Activated CD8-positive, alpha-beta memory T cell treated with anti-CD3 and anti-CD28 coated beads, Interleukin-2, amount 50 U/mL, for 48 hours (primary cell): ENCODE results near the gene SNX20.

Source experiments
- DNase-seq: peaks from one replicate; pipeline ENCODE4 v3.0.0-alpha.2; 2020

The SNX20 gene

DNA sequence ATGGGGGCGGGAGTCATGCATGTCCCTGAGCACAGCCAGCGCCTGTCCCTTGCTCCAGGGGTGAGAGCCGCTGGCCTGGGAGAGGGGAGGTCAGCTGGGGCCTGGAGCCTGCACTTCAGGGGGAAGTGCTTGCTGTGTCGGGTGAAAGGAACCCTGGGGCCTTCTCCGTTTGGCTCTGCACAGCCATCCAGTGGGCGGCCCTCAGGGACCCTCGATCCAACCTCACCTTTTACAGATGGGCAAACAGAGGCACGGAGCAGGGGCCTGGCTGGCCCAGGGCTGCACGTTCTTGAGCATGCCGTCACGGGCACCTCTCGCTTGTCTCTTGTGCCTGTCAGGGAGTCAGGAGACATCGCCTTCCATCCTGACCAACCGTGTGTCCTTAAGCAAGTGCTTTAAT lies 1.8 kb downstream of the SNX20 start:
- no peak for DNase-seq

DNA sequence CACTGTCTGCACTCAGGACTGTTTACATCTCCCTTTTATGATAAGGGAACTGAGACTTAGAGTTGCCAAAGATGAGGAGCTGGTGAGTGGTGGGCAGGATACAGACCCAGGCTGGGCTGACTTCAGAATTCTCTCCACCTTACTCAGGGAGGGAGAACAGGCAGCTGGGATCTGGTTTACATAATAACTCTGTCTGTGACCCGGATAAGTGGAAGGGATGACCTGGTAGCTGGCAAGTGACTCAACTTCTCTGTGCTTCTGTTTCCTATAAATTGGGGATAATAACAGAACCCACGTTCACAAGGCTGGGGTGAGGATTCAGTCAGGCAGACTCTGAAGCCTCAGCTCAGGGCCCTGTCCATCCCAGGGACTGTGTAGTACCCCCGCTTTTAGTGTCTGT lies 2.6 kb downstream of the SNX20 start:
- no peak for DNase-seq

DNA sequence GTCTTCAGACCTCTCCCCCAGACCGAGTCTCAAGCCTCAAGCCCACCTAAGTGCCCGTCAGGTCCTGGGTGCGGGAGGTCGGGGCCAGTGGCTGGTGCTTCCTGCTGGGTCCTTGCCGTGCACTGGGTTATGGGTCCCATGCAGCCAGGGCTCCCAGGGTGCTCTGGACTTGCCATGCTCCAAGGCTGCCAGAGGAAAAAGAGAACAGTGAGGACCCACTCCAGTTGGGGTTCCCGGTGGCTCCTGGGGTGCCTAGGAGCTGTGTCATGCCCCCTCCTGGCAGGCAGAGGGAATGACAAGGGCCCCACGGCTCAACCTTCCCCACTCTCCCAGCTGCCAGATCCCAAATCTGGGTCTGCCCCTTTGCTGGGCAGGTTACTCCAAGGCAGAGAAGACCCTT lies 3.8 kb downstream of the SNX20 start:
- no peak for DNase-seq

DNA sequence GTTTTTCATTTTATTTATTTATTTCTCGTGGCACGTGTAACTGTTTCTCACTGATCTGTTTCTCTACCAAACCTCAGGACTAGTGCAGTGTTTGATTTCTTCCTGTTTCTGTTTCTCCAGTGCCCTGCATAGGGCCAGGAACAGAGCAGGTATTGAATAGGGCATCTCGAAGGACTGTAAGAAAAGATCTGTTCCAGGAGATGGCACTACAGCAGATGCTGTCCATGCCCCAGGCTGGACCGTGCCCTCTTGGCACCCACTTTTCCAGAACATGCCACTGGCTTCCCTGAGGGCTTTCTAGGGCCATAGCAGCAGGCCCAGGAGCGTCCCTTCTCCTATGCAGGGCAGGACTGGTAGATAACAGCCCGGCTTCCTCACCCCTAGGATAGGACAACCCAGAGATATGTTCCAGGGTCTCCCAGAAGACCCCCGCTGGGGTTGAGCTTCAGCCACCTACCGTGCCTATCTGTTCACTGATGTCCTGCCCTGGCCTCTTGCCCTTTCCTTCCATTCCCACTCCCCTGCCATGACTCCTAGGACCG lies 4.4 kb downstream of the SNX20 start:
- DNase-seq: no peak

DNA sequence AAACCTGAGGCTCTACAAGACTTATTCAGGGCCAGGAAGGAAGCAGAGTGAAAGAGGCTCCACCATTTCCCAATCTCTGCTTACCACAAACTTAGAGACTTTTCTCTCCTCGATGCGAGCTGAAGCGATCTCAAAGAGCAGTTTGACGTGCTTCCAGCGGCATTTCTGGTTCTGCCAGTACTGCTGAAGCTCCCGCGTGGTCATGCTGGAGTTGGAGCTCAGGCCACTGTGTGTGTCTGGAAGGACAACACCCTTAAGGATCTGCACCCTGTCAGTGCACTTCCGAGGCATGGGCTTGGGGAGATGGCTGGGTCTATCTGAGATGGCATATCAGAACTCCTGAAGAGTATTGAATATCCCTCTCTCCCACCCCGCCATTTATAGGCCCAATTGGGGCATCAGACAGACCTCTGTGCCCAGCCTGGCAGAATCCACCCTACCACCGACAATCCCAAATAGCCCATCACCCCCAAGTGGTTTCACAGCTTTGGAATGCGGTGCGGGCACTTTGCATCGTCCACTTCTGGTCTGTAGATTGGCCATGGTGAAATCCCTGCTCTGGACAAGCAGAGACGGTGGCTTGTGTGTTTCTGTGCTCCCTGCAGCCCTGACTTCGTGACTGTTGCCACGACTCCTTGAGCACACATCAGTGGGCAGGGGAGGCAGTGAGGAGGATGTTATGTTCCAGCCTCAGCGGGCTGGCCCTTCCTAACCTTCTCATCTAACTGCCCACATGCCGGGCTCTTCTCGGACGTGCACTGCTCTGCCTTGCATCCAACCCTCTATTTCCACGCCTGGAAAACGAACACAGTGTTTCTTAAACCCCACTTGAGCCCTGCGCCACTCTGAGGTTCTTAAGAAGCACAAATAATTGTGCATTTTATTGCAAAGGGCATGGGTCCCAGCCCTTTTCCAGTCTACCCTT lies 5.2 kb downstream of the SNX20 start:
- DNase-seq: no peak

DNA sequence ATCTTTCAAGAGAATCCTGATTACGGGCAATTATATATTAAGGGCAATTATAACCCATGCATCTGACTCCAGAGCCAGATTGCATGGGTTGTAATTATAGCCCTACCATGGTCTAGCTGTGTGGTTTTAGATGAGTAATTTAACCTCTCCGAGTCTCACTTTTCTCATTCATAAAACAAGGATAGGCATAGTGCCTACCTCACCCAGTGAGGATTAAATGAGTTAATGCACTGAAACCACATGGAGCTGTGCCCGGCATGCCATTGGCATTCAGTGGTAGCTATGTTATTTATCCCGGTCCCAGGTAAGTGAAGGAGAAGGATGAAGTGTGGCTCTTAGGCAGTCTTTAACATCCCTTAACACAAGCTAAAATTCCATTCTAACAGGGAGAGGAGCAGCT lies 6.3 kb downstream of the SNX20 start:
- DNase-seq: no peak

DNA sequence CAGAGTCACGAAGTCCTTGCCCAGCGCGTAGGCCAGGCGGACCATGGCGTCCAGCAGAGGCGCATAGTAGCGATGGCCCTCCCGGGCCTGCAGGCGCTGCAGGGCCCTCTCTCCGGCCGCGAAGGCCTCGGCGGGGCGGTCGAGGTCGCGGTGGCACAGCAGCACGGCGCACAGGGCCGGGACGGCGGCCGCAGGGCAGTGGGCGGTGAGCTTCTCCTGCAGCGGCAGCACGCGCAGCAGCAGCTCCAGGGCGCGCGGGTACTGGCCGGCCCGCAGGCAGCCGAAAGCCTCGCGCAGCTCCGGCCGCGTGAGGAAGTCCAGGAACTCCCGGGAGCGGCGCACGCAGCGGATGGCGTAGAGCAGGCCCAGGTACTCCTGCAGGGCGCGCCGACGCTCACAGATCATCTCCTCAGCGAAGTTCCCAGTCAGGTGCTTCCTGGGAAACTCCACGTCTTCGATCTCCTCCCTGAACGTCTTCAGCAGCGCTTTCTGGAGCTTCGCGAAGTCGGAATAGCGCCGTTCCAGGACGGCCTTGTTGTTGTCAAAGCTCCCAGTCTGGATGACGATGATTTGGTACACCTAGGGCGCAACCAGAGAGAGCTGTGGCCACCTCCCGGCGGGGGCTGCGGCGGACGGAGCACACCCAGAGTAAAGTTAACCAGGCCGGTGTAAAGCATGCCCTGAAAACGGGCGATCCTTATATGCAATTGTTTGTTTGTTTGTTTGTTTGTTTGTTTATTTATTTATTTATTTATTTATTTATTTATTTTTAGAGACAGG lies 7.4 kb downstream of the SNX20 start:
- DNase-seq: no peak

DNA sequence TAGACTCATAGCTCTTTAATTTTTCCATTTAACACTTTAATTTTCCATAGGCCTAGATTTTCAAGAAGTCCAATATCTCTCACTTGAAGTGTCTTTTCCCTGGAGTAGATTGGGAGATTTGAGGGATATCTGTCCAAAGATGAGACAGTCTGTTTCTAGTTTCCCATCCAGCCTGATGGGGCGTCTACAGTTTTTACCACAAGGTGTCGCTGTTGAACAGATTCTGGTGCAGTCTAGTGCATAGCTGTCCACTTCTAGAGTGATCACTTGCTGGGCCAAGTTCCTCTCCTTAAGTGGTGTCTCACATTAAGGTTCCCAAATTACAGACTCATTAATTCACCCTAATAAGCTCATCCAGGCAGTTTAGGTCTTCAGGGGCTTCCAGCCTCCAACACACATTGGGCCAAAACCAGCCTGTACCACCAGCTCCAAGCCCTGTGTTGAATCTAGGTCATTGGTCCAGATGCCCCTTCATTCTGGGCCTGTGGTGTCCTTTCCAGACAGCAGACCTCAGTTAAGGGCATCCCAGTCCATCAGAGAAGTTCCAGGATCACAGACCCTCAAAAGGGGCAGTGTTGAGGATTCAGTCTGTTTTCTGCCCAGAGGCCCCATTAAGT lies 9.4 kb downstream of the SNX20 start:
- peak; percentile 86 for DNase-seq

DNA sequence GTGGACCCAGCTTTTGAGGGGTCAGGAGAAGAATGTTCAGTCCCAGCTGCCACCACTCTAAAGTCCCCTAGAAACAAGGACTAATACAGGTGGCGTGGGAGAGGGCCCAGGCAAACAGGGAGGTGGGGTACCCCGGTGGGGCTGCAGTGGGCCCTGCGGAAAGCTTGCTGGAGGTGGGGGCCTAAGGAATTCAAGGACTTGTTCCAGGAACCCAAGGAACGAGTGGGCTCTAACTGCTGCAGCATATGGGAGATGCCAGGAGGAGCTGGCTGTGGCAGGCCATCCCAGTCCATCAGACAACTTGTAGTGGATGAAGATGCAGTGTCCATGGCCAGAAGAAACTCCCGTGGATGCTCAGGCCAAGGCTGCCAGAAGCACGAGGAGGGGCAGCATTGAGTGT lies 10.6 kb downstream of the SNX20 start:
- DNase-seq: no peak

DNA sequence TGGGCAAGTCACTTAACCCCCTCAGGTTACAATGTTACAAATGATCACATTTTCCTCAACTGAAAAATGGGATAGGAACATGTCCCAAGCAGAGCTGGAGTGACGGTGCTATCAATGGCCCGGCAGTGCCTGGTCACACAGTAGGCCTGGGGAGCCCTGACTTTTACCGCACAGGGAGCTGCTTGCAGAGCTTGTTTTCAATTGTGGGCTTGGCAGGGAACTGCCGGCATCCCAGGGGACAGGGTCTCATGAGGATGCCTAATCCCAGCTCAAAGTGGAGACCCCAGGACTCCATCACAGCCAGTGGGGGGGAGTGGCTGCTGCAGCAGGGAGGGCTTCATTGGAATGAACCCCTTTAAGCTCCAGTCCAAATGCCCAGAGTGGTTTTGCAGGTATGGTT lies 11.4 kb downstream of the SNX20 start:
- no peak for DNase-seq

DNA sequence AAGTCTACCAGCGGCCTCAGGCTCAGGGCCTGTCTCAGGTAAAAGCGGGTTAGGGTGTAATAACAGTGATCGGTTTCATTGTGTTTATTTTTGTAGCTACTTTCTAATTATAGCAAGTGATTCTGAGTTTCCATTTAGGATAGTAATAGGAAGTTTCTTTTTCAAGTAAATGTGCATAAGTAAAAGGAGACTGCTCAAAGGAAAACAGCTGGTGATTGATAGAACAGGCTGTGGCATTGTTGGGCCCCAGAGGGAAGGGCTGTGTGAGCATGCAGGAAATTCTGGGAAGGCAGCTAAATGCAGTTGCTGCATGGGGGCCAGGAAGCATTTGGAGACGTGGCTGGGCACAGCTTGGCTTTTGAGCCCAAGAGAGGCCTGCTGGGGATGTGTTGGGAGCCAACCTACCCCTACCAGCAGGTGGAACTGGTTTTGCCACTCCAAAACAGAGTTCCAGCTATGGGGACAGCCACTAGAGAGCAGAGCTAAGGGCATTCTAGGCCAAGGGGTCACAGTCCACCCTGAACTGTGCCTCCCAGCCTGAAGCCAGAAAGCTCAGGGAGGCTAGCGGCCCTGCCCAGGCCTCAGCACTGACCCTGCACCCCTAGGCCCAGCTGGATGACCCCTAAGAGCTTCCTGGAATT lies 12.6 kb downstream of the SNX20 start:
- no peak for DNase-seq

DNA sequence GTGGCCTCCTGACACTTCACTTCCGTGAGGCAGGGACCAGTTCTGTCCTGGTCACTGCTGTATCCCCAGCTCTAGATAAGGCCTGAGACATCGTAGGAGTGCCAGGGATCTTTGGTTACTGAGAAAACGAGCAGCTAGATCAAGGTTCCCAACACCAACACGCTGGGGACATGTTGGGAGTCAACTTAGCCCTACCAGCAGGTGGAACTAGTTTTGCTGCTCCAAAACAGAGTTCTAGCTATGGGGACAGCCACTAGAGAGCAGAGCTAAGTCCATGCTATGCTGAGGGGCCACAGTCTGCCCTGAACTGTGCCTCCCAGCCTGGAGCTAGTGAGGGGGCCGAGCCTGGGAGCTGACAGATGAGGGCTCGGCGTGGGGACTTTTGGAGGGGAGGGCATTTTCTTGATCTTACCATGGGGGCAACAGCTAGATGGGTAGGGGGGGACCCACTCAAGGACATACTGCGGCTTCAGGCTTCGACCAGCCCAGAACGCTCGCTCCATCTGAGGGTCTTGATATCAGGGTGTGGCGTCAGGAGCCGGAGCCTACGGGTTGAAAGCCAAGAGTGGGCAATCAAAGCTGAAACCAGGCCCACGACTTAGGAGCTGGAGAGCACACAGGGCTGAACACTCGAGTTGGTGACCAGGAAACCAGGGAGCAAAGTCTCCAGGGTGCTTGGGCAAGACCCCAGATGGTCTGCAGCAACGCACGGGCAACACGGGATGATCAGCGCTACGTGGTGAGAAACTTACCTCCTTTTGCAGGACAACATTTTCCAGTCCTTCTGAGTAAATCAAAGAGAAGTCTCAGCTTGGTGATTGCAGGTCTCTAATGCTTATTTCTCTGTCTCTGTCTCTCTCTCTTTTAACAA lies 13.4 kb downstream of the SNX20 start:
- no peak for DNase-seq

DNA sequence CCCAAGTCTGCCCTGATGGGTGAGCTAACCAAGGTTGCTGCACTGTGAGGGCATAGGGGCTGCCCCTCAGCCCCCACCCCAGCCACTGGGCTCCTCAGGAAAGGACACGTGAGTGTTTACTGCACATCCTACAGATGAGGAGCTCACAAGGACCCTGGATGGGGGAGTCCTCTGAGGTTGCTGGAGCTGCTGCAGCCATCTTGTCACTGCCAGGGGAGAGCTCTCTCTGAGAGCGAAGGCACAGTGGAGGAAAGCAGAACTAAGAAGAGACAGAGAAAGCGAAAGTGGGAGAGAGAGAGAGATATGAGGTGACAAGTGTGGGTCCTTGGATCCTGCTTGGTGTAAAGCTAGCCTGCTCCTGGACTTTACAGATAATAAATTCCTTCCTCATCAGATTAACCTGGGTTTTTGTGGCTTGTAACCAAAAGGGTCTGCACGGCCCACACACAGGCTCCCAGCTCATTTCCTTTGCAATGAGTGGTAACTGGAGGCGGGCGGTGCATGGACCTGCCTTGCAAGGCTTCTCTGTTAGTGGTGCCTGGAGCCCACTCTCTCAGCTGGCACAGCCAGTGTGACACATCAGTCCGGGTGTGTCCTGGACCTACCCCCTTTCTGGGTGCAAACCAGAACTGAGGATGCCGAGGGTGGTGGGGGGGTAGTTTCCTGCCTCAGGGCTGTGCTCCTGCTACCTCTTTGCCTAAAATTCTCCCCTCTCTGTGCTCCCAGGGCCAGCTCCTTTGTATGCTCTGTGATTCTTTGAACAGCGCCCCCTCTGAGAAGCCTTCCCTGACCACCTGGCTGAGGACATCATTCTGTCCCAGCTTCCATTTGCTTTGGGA lies 14.2 kb downstream of the SNX20 start:
- peak; percentile 78 for DNase-seq

DNA sequence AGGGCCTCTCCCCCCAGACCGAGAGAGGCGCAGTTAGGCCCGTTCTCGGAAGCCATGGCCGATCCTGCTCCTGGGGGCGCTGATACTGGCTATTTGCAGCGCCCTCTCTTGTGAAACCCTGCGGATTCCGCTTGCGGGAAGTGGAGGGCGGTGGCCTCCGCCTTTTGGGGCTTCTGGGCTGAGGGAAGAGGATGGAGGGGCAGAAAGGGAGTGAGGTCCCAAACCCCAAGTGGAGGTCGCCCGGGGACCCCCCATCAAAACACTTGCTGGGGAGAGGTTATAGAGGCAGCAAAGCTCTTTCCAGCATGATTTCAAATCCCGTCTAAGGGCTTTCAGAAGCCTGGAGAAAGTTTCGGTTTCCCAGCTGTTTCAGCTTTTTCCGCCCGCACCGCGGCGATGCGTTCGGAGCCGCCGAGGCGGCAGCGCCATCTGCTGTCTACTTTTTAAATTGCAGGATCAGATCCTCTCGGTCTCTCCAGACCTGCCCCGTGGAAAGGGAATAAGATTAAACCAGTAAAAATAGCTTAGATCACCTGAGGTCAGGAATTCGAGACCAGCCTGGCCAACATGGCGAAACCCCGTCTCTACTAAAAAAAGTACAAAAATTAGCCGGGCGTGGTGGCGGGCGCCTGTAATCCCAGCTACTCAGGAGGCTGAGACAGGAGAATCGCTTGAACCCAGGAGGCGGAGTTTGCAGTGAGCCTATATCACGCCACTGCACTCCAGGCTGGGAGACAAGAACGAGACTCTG lies 15.8 kb downstream of the SNX20 start:
- DNase-seq: peak; percentile 97

DNA sequence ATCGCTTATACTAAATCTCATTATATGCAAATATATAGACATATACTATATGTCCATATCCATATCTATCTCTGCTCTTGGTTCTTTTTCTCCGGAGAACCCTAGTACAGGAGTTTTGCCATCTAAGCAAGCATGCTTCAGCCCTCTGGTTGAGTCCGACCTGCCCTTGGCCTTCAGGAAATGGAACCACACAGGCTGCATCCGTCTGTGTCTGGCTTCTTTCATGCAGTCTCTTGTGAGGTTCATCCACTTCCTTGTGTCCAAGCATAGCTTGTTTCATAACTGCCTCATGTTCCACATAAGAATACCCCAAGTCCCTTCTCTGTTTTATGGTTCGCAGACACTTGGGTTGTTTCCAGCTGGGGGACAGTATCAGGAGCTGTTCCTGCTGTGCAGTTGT lies 16.8 kb downstream of the SNX20 start:
- no peak for DNase-seq

DNA sequence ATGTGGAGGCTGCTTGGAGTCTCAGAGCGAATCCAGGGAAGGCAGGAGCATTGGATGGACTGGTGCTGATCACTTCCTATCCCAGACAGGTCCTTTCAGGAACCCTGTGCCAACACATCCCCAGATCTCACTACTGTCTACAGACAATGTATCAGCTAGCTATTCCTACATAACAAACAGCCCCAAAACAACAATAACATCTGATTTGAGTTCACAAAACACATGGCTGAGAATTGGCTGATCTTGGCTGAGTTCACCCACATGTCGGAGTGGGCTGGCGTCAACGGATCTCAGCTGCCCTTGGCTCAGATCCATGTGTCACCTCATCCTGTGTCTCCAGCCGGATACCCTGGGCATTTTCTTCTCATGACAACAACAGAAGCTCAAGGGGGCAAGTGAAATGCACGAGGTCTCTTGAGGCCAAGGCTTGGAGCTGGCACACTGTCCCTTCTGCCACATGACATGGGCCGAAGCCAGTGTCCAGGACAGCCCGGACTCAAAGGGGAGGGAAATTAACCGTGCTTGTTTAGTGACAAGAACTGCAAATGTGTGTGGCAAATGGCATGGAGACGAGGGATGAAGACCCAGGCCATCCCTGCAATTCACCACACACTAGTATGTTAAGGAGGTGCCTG lies 18.7 kb downstream of the SNX20 start:
- no peak for DNase-seq

DNA sequence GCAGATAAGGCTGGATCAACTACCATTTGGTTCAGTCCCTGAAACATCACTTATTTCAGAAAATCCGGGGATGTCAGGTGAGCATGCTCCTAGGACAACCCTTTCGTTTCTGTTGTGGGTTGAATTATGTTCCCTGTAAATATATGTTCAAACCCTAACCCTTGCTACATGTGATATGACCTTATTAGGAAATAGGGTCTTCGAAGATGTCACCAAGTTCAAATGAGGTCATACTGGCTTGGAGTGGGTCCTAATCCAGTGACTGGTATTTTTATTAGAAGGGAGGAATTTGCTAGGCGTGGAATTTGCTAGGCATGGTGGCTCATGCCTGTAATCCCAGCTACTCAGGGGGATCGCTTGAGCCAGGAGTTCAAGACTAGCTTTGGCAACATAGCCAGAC lies 21.3 kb downstream of the SNX20 start:
- DNase-seq: no peak

DNA sequence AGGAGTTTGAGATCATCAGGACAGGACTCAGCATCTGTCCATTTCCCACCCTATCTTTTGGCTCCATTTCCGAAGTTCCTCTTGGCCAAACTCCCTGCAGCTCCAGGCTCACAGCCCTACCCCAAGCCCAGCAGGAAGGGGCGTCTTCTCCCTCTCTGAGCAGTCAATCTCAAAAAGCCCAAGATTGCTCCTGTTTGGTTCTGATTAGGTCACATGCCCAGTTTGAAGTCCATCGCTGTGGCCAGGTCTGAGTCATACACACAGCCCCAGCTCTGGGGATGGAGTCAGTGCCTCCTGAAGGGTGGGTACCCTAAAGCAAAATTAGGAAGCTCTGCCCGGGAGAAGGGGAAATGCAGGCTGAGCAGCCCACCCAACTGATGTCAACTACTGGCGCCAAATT lies 23.9 kb downstream of the SNX20 start:
- no peak for DNase-seq

DNA sequence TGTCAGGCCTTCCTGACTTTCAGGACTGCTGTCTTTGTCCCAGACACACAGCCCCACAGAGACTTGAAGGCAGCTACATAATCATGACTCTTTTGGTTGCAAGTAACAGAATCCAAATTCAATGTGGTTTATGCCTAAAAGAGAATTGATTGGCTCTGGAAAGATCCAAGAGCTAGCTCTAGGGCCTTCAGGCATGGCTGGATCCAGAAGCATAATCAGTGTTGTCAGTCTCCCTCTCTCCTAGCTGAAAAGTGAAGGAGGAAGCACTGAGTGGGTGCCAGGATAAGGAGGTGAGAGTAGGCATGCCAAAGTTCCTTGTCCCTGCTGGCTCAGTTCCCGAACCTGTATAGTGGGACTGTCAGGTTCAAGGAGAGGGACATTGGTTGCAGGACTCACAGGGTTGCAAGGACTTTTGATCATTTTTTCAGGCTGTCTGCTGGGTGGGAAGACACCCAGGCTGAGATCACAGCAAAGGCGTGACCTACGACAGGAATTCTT lies 25.5 kb downstream of the SNX20 start:
- no peak for DNase-seq
